A549 (cell line): ENCODE measurements around the gene RIMS1. TPM values are rescaled to one million over a fixed set of nuclear protein-coding genes. Genes with fewer than 3 reads are reported as not detected.

ENCODE experiments used
- ATAC-seq, 2 experiments: fragments of 200-7000 bp in 1 of 2; fragments of >200 bp in 1 of 2; cut with Nextera tagmentation in 1 of 2; cut with Tn5 transposase in 1 of 2; 3 replicates each; pipeline versions ENCODE4 v1.8.0 to v1.9.1; 2018 to 2020; ENCODE audit warnings: mild to moderate bottlenecking in 1 of 2, moderate library complexity in 1 of 2
- CTCF ChIA-PET: fragments of 300-600 bp; sonication (Branson Sonifier 250); formaldehyde crosslinking; extraction: SDS; loops from one replicate; lab custom pipeline; 2021; ENCODE audit warnings: antibody characterized with exemption, inconsistent platforms; lab: Yijun Ruan, JAX
- POLR2A ChIA-PET: fragments of 350-600 bp; formaldehyde crosslinking; extraction: SDS; loops from one replicate; lab custom pipeline; 2021; ENCODE audit warnings: antibody characterized with exemption, inconsistent platforms; lab: Yijun Ruan, JAX
- DNase-seq, 2 experiments: peaks; one replicate each; pipeline versions ENCODE4 v3.0.0 to v3.0.0-alpha.2; 2011 to 2016; ENCODE audit warnings: low read depth in 1 of 2, low spot score in 1 of 2
- FAIRE-seq: peaks from 2 replicates; lab custom pipeline; 2011; peaks lifted over from hg19 to GRCh38; lab: Jason Lieb, UNC
- H3K27ac ChIP-seq, 2 experiments: fragments of >200 bp; sonication (Bioruptor Twin); formaldehyde crosslinking; 3 replicates each; pipeline ENCODE4 v1.5.1; 2016 to 2017
- H3K4me1 ChIP-seq: fragments of >200 bp; sonication (Bioruptor Twin); formaldehyde crosslinking; 3 replicates; pipeline ENCODE4 v1.6.1; 2016
- H3K4me2 ChIP-seq: fragments of >200 bp; sonication (Bioruptor Twin); formaldehyde crosslinking; 3 replicates; pipeline ENCODE4 v1.6.1; 2016
- H3K4me3 ChIP-seq: fragments of >200 bp; sonication (Bioruptor Twin); formaldehyde crosslinking; 3 replicates; pipeline ENCODE4 v1.5.1; 2016
- H3K9me3 ChIP-seq: fragments of >200 bp; sonication (Bioruptor Twin); formaldehyde crosslinking; 3 replicates; pipeline ENCODE4 v1.6.1; 2016
- CBX2 ChIP-seq: fragments of 200-600 bp; sonication (generic); IDR thresholded peaks from 2 replicates; pipeline ENCODE4 v1.6.1; 2016; ENCODE audit warnings: low read depth, mild to moderate bottlenecking, borderline replicate concordance
- CBX8 ChIP-seq: fragments of 200-600 bp; sonication (generic); IDR thresholded peaks from 2 replicates; pipeline ENCODE4 v1.6.1; 2016
- CHD4 ChIP-seq: fragments of 200-600 bp; sonication (generic); IDR thresholded peaks from 2 replicates; pipeline ENCODE4 v1.6.1; 2016; ENCODE audit warnings: antibody characterized with exemption, mild to moderate bottlenecking, borderline replicate concordance
- EHMT2 ChIP-seq: fragments of 200-600 bp; sonication (generic); IDR thresholded peaks from 2 replicates; pipeline ENCODE4 v1.6.1; 2016; ENCODE audit warnings: antibody characterized with exemption, low read depth, mild to moderate bottlenecking, moderate library complexity
- FOXS1 ChIP-seq: fragments of 250-450 bp; sonication (Bioruptor Pico); IDR thresholded peaks from 2 replicates; pipeline ENCODE4 v1.5.0; 2020; ENCODE audit warnings: mild to moderate bottlenecking, moderate library complexity
- HEYL ChIP-seq: fragments of 250-450 bp; sonication (Bioruptor Pico); IDR thresholded peaks from 2 replicates; pipeline ENCODE4 v1.8.0; 2021; ENCODE audit warnings: mild to moderate bottlenecking, moderate library complexity
- HOXA7 ChIP-seq: fragments of 250-450 bp; sonication (Bioruptor Pico); IDR thresholded peaks from 2 replicates; pipeline ENCODE4 v1.5.0; 2020; ENCODE audit warnings: mild to moderate bottlenecking, moderate library complexity
- JUN ChIP-seq, 2 experiments: fragments of >200 bp; sonication (Bioruptor Twin); formaldehyde crosslinking; IDR thresholded peaks; 2 replicates in 1 of 2; 3 replicates in 1 of 2; pipeline ENCODE4 v1.6.1; 2016 to 2017
- MAZ ChIP-seq: fragments of 150-350 bp; IDR thresholded peaks from 2 replicates; pipeline ENCODE4 v1.6.1; 2014; ENCODE audit warnings: antibody characterized with exemption, low read depth, low read length, borderline replicate concordance
- POLR2A ChIP-seq: IDR thresholded peaks from 2 replicates; pipeline ENCODE4 v1.6.1; 2012; ENCODE audit warnings: mild to moderate bottlenecking, low read length
- POLR2AphosphoS2 ChIP-seq: conservative IDR thresholded peaks from 2 replicates; pipeline ENCODE4 v1.6.1; 2012; ENCODE audit warnings: low read length, improper control_type of control experiment, inconsistent platforms
- RNF2 ChIP-seq: fragments of 200-600 bp; sonication (generic); IDR thresholded peaks from 2 replicates; pipeline ENCODE4 v1.6.1; 2016; ENCODE audit warnings: low read depth, mild to moderate bottlenecking, antibody characterized with exemption, moderate library complexity, borderline replicate concordance
- ZFP36 ChIP-seq: fragments of 450-650 bp; IDR thresholded peaks from 2 replicates; pipeline ENCODE4 v1.6.1; 2014; ENCODE audit warnings: borderline replicate concordance; ENCODE audit not compliant: partially characterized antibody
- WGBS: methylation state at CpG from one replicate; pipeline ENCODE4 v1.1.6; 2017; ENCODE audit errors: missing lambda C conversion rate; 5-methylcytosine and 5-hydroxymethylcytosine counted together
- polyA plus RNA-seq, 4 experiments: library from polyadenylated mRNA; depleted of rRNA in 3 of 4; stranded (reverse); fragments of >200 nt; fragmentation: RNase III in 1 of 4; extraction: RNeasy Plus Mini Kit Qiagen cat#74134 plus additional on column Dnase treatment in 1 of 4; gene quantifications; 2 replicates in 3 of 4; 3 replicates in 1 of 4; pipeline ENCODE4 v1.2.3, GENCODE V29; 2011 to 2017
- TF ChIP-seq, protein P1 (sequence below): IDR thresholded peaks from 2 replicates; pipeline ENCODE4 v1.6.1; 2012; ENCODE audit warnings: low read depth, borderline replicate concordance
- TF ChIP-seq, protein P2 (sequence below): fragments of 250-450 bp; sonication (Bioruptor Pico); IDR thresholded peaks from 2 replicates; pipeline ENCODE4 v1.5.0; 2021; ENCODE audit warnings: mild to moderate bottlenecking, moderate library complexity, borderline replicate concordance
- TF ChIP-seq, protein P3 (sequence below): fragments of 200-600 bp; sonication (generic); IDR thresholded peaks from 2 replicates; pipeline ENCODE4 v1.6.1; 2016; ENCODE audit warnings: antibody characterized with exemption, mild to moderate bottlenecking, moderate library complexity
- TF ChIP-seq, protein P4 (sequence below): fragments of >200 bp; sonication (Bioruptor Twin); formaldehyde crosslinking; IDR thresholded peaks from 3 replicates; pipeline ENCODE4 v1.6.1; 2016

RIMS1 gene
- polyA plus RNA-seq, 2 of the 4 experiments (the other 2 are of a cell fraction), result 0.03 TPM; not detected in 1

DNA sequence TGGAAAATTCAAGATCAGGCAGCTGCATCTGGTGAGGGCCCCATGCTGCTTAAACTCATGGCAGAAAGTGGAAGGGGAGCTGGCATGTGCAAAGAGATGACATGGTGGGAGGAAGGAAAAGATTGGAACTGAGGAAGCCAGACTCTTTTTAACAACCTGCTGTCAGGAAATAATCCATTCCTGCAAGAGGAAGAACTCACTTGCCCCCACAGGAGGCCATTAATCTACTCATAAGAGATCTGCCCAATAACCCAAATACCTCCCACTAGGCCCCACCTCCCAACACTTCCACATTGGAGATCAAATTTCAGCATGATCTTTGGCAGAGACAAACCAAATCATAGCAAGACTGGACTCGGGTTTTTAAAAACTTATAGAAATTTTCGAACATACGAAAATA, 535.0 kb downstream of the RIMS1 start:
- H3K4me2 ChIP-seq, result no peak overlapping the region
- no peaks in the 10 kb centered on the region for H3K4me1 ChIP-seq
- TF ChIP-seq CBX8 (no peak), FOXS1 (CRISPR knock-in tag) (no peak), HOXA7 (CRISPR knock-in tag) (no peak), CBX2 (no peak), CHD4 (no peak), MAZ (no peak)
- TF ChIP-seq, protein P1, sequence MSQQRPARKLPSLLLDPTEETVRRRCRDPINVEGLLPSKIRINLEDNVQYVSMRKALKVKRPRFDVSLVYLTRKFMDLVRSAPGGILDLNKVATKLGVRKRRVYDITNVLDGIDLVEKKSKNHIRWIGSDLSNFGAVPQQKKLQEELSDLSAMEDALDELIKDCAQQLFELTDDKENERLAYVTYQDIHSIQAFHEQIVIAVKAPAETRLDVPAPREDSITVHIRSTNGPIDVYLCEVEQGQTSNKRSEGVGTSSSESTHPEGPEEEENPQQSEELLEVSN, result no peak
- TF ChIP-seq, protein P2, sequence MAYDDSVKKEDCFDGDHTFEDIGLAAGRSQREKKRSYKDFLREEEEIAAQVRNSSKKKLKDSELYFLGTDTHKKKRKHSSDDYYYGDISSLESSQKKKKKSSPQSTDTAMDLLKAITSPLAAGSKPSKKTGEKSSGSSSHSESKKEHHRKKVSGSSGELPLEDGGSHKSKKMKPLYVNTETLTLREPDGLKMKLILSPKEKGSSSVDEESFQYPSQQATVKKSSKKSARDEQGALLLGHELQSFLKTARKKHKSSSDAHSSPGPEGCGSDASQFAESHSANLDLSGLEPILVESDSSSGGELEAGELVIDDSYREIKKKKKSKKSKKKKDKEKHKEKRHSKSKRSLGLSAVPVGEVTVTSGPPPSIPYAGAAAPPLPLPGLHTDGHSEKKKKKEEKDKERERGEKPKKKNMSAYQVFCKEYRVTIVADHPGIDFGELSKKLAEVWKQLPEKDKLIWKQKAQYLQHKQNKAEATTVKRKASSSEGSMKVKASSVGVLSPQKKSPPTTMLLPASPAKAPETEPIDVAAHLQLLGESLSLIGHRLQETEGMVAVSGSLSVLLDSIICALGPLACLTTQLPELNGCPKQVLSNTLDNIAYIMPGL, result no peak
- TF ChIP-seq, protein P3, sequence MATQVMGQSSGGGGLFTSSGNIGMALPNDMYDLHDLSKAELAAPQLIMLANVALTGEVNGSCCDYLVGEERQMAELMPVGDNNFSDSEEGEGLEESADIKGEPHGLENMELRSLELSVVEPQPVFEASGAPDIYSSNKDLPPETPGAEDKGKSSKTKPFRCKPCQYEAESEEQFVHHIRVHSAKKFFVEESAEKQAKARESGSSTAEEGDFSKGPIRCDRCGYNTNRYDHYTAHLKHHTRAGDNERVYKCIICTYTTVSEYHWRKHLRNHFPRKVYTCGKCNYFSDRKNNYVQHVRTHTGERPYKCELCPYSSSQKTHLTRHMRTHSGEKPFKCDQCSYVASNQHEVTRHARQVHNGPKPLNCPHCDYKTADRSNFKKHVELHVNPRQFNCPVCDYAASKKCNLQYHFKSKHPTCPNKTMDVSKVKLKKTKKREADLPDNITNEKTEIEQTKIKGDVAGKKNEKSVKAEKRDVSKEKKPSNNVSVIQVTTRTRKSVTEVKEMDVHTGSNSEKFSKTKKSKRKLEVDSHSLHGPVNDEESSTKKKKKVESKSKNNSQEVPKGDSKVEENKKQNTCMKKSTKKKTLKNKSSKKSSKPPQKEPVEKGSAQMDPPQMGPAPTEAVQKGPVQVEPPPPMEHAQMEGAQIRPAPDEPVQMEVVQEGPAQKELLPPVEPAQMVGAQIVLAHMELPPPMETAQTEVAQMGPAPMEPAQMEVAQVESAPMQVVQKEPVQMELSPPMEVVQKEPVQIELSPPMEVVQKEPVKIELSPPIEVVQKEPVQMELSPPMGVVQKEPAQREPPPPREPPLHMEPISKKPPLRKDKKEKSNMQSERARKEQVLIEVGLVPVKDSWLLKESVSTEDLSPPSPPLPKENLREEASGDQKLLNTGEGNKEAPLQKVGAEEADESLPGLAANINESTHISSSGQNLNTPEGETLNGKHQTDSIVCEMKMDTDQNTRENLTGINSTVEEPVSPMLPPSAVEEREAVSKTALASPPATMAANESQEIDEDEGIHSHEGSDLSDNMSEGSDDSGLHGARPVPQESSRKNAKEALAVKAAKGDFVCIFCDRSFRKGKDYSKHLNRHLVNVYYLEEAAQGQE, result no peak
- TF ChIP-seq, all 56 proteins: peak for 0
- H3K27ac ChIP-seq, result no peak overlapping the region
- no peak overlapping the region for H3K4me3 ChIP-seq
- ChIA-PET POLR2A (no interaction called here), CTCF (interaction anchor here (2.0 kb wide), 1 partner anchor 9 kb away, joined by 9 read pairs; no protein-coding TSS in a partner anchor)
- ATAC-seq (no peak), FAIRE-seq (no peak), DNase-seq (no peak)
- 65% methylated on average over 3 of the region's 3 CpGs for WGBS
- H3K9me3 ChIP-seq, result no peaks in the 10 kb centered on the region

DNA sequence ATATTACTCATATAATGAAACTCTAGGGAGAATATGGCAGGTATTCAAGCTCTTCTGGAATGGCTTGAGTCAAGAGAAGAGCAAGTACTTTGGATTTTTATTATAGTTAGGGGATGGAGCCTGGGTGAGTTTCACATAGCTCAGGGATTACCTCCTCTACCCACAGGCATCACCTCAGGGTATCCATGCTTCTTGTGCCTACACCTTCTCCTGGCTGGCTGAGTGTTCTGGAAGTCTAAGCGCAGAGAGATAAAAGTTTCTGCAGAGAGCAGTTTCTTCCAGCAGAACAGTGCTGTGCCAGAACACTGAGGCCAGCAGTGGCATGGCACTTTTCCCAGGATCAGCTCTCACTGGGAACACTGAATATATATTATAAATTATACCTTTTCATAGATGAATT, 535.8 kb downstream of the RIMS1 start:
- no peak overlapping the region for H3K4me2 ChIP-seq
- WGBS, result 80% methylated on average over 1 of the region's 1 CpG
- CTCF ChIA-PET, result interaction anchor here (1.2 to 3.2 kb wide), 3 partner anchors 9 to 194 kb away, joined by 3 to 19 read pairs (median 12); no protein-coding TSS in a partner anchor
- POLR2A ChIA-PET, result no interaction called here
- ATAC-seq, result no peak
- FAIRE-seq, result no peak
- TF ChIP-seq MAZ, result no peak
- TF ChIP-seq EHMT2, result no peak
- TF ChIP-seq POLR2AphosphoS2, result no peak
- TF ChIP-seq HEYL (CRISPR knock-in tag), result no peak
- TF ChIP-seq POLR2A, result no peak
- TF ChIP-seq RNF2, result no peak
- no peak for TF ChIP-seq JUN (IDR thresholded peaks at IDR 0.05)
- no peak for TF ChIP-seq ZFP36
- no peak overlapping the region for H3K27ac ChIP-seq
- H3K9me3 ChIP-seq, result no peaks in the 10 kb centered on the region
- no peak for DNase-seq
- no peaks in the 10 kb centered on the region for H3K4me1 ChIP-seq
- no peak overlapping the region for H3K4me3 ChIP-seq

DNA sequence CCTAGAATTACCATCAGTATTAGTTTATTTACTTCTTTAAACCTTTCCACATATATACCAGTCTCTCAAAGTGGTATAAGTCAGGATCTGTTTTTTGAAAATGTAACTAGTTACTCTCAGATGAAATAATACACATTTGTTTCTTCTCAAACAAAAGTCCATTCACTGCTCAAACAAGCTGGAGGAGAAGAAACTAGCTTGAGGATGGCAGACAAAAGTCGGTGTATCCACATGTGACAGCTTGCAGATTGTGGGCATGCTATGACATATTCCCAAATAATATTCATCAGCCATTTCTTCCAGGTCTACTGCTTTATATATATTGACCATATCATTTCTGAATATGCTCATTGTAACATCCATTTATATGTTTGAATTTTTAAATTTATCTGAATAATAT, 538.1 kb downstream of the RIMS1 start:
- 32% methylated on average over 1 of the region's 1 CpG for WGBS
- no peak overlapping the region for H3K4me2 ChIP-seq
- CTCF ChIA-PET, result interaction anchor here (1.6 to 3.2 kb wide), 2 partner anchors 12 to 14 kb away, joined by 5 to 19 read pairs; no protein-coding TSS in a partner anchor

More for the DNA sequence above, 538.1 kb downstream of the RIMS1 start:
- FAIRE-seq, result no peak
- Histone ChIP-seq H3K4me1 (no peaks in the 10 kb centered on the region), H3K9me3 (no peaks in the 10 kb centered on the region)
- POLR2A ChIA-PET, result no interaction called here
- ATAC-seq, result no peak
- no peak for DNase-seq
- TF ChIP-seq, protein P4, sequence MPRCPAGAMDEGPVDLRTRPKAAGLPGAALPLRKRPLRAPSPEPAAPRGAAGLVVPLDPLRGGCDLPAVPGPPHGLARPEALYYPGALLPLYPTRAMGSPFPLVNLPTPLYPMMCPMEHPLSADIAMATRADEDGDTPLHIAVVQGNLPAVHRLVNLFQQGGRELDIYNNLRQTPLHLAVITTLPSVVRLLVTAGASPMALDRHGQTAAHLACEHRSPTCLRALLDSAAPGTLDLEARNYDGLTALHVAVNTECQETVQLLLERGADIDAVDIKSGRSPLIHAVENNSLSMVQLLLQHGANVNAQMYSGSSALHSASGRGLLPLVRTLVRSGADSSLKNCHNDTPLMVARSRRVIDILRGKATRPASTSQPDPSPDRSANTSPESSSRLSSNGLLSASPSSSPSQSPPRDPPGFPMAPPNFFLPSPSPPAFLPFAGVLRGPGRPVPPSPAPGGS, result no peak
- TF ChIP-seq, all 56 proteins: peak for 0
- Histone ChIP-seq H3K27ac (no peak overlapping the region), H3K4me3 (no peak overlapping the region)
